GM12865 (cell line): Measurements from ENCODE around the gene C14orf119.

Experiments used
- DNase-seq: peaks from one replicate; pipeline ENCODE4 v3.0.0; 2010; ENCODE audit warnings: low read depth
- H3K4me3 ChIP-seq: 2 replicates; pipeline ENCODE4 v1.5.1; 2011; ENCODE audit warnings: mild to moderate bottlenecking, low read depth, low read length, control low read depth
- TF ChIP-seq, protein P1 (sequence below): IDR thresholded peaks from 2 replicates; pipeline ENCODE4 v1.5.1; 2011; ENCODE audit warnings: low read length, control low read depth, low read depth, inconsistent platforms; ENCODE audit not compliant: insufficient read depth; ENCODE audit errors: missing control alignments

C14orf119 gene

DNA sequence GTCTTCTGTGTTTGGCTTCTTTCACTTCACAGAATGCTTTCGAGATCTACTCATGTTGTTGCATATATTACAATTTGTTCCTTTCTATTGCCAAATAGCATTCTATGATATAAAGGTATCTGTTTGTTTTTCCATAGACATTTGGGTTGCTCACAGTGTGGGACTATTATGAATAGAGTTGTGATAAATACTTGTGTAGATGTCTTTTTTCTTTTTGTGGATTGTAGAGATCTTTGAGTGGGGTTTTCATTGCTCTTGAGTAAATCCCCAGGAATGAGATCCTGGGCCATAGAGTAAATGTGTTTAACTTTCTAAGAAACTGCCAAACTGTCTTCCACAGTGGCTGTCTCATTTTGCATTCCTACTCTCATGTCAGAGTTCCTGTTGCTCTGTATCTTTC is 48.6 kb downstream of the C14orf119 start:
- DNase-seq: no peak
- TF ChIP-seq, protein P1, sequence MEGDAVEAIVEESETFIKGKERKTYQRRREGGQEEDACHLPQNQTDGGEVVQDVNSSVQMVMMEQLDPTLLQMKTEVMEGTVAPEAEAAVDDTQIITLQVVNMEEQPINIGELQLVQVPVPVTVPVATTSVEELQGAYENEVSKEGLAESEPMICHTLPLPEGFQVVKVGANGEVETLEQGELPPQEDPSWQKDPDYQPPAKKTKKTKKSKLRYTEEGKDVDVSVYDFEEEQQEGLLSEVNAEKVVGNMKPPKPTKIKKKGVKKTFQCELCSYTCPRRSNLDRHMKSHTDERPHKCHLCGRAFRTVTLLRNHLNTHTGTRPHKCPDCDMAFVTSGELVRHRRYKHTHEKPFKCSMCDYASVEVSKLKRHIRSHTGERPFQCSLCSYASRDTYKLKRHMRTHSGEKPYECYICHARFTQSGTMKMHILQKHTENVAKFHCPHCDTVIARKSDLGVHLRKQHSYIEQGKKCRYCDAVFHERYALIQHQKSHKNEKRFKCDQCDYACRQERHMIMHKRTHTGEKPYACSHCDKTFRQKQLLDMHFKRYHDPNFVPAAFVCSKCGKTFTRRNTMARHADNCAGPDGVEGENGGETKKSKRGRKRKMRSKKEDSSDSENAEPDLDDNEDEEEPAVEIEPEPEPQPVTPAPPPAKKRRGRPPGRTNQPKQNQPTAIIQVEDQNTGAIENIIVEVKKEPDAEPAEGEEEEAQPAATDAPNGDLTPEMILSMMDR: no peak
- H3K4me3 ChIP-seq: no peak overlapping the region

DNA sequence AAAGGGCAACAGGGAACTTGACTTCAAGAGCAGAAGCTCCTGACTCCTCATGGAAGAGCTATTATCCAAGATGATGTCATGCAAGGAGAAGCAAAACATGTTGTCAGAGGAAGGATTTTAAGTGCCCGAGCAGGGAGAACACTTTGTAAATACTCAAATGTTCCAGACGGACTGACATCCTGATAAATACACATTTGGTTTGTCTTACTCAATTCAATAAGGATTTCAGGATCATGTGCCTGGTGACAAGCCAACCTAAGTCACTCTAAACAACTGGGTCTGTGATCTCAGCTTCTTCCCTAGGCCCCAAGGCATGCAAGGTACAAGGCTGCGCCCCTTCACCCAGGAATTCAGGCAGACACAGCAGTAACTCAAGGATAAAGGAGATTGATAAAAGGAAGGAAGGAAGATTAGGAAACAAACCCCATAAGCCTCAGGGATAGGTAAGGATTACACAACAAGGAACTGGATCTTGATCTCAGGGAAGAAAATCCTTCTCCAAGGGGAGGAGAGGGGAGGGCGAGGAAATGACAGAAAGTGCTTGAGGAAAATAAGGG is 50.6 kb downstream of the C14orf119 start:
- TF ChIP-seq, protein P1: no peak
- no peak for DNase-seq
- no peak overlapping the region for H3K4me3 ChIP-seq

DNA sequence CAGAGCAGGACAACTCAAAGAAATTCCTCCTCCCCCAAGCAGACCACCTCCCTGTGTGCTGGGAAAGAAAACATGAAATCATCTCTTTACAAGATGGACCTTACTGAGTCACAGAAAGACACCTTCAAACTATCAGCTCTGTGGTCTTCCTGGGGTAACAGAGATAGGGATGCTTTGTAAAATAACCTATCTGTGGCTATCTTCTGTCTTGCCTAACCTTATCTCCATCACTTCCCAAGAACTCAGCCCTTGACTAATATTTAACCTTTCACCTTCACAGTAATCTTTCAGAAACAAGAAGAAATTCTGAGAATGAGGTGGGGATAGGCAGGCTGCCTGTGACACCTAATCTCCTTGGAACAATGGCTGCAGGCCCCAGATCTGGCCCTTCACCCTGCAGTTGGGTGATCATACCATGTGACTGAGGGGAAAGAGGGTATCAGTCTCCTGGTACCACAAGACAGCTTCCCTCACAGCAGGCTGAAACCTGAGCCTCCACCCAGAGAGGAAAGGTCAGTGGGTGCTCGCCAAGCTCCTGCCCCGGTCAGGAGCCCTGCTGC is 51.1 kb downstream of the C14orf119 start:
- no peak overlapping the region for H3K4me3 ChIP-seq
- TF ChIP-seq, protein P1: no peak
- no peak for DNase-seq

DNA sequence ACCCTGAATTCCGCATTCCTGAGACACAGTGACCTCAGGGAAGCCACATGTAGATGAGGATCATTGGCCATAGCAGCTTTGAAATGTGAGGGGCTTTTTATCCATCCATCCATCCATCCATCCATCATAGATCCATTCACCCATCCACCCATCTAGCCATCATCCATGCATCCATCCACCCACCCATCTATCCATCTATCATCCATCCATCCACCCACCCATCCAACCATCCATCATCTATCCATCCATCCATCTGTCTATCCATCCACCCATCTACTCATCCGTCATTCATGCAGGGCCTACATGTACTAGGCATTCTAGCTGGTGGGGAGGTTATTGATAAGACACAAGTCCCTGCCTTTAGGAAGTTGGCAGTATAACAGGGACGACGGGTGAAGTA is 51.7 kb downstream of the C14orf119 start:
- DNase-seq: no peak
- TF ChIP-seq, protein P1: no peak
- no peak overlapping the region for H3K4me3 ChIP-seq

DNA sequence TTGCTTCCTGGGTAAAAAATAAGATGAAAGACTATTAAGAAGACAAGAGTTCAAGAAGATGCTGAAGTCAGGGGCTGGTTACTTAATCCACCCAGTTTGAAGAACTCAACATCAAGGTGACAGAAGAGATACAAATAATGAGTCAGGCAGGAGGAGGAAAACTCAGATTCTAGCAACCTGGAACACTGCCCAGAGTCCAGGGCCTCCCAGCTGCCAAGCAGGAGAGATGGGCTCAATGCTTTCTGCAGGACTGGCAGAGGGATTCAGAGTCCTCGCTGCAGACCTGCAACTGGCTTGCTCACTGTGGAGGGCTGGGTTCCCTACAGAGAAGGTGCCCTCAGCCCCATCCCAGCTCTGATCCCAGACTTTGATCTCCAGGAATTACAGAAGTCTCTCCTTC is 52.4 kb downstream of the C14orf119 start:
- H3K4me3 ChIP-seq: no peak overlapping the region
- DNase-seq: no peak
- TF ChIP-seq, protein P1: no peak

DNA sequence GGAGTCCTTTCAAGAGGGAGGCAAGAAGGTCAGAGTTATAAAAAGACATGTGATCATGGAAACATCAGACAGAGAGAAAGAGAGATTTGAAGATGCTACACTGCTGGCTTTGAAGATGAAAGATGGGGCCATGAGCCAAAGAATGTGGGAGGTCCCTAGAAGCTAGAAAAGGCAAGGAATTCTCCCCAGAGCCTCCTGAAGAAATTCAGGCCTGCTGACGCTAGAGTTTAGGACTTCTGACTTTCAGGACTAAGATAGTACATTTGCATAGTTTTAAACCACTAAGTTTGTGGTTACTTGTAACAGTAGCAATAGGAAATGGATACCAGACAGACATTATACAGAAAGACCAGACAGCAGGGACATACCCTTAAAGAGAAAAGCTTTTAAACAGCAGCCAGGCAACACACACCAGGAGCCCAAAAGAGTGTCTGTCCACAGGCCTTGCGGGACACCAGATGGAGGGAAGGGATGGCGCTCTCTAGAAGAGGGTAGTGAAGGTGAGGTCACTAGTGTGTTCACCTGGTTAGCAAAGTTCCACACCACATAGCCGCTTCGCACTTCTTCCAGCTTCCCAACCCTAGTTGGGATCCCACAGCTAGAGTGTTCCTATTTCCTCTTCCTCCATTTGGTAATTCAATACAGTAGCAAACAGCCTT is 53.4 kb downstream of the C14orf119 start:
- H3K4me3 ChIP-seq: no peak overlapping the region
- DNase-seq: peak; percentile 4
- TF ChIP-seq, protein P1: no peak
